ENCODE measurements around the gene CMC2. TPM values are rescaled to one million over a fixed set of nuclear protein-coding genes. Genes with fewer than 3 reads are reported as not detected.

The CMC2 gene
- total and polyA plus RNA-seq, 5 donors from 2014 or later, result 78.1 to 210 (median 164) TPM

GRCh38 chr16:80948886-80949493 is 57.7 kb downstream of the CMC2 start:
- Histone ChIP-seq H3K36me3 (ENCODE audit: control insufficient read depth, insufficient read depth, low read length) (no peaks in the 10 kb centered on the region), H3K4me1 (ENCODE audit: control insufficient read depth, insufficient read depth, low read length, poor library complexity, severe bottlenecking) (no peaks in the 10 kb centered on the region), H3K9me3 (ENCODE audit: control insufficient read depth in 2 of 2, low read length in 2 of 2) (no peaks in the 10 kb centered on the region), H3K4me3 (ENCODE audit: low read depth, low read length) (no peak overlapping the region), H3K27me3 (ENCODE audit: control insufficient read depth, insufficient read depth, low read length) (peaks cover 13% of the 10 kb centered on the region), H3K27ac (ENCODE audit: insufficient read depth, low read length, poor library complexity, severe bottlenecking) (no peak overlapping the region)
- Mint-ChIP-seq H3K27ac (no peak overlapping the region), H3K27me3 (peaks cover 26% of the 10 kb centered on the region), H3K36me3 (peaks cover 4% of the 10 kb centered on the region), H3K4me3 (no peak overlapping the region), H3K9me3 (peaks cover 0 to 5% (median 1%) of the 10 kb centered on the region in 7 donors), H3K4me1 (peaks cover 0 to 2% (median 0%) of the 10 kb centered on the region in 4 donors)
- peak in 1 of 3 donors; percentile 40 for DNase-seq
- no peak for ATAC-seq (ENCODE audit: low read depth in 2 of 2)

GRCh38 chr16:80947708-80948625 is 58.7 kb downstream of the CMC2 start:
- Mint-ChIP-seq H3K9me3 (peaks cover 0 to 5% (median 0%) of the 10 kb centered on the region in 7 donors), H3K27ac (no peak overlapping the region), H3K4me1 (peaks cover 0 to 2% (median 0%) of the 10 kb centered on the region in 4 donors), H3K4me3 (no peak overlapping the region), H3K27me3 (peaks cover 26% of the 10 kb centered on the region), H3K36me3 (peaks cover 4% of the 10 kb centered on the region)
- H3K36me3 ChIP-seq (ENCODE audit: control insufficient read depth, insufficient read depth, low read length), result no peaks in the 10 kb centered on the region
- H3K4me3 ChIP-seq (ENCODE audit: low read depth, low read length), result no peak overlapping the region
- no peaks in the 10 kb centered on the region for H3K4me1 ChIP-seq (ENCODE audit: control insufficient read depth, insufficient read depth, low read length, poor library complexity, severe bottlenecking)
- no peaks in the 10 kb centered on the region for H3K9me3 ChIP-seq (ENCODE audit: control insufficient read depth in 2 of 2, low read length in 2 of 2)
- peaks cover 13% of the 10 kb centered on the region for H3K27me3 ChIP-seq (ENCODE audit: control insufficient read depth, insufficient read depth, low read length)
- no peak overlapping the region for H3K27ac ChIP-seq (ENCODE audit: insufficient read depth, low read length, poor library complexity, severe bottlenecking)
- DNase-seq (peak in 1 of 3 donors; percentile 26), ATAC-seq (ENCODE audit: low read depth in 2 of 2) (no peak)

GRCh38 chr16:80947239-80947638 is 59.4 kb downstream of the CMC2 start:
- Histone ChIP-seq H3K9me3 (ENCODE audit: control insufficient read depth in 2 of 2, low read length in 2 of 2) (no peaks in the 10 kb centered on the region), H3K27ac (ENCODE audit: insufficient read depth, low read length, poor library complexity, severe bottlenecking) (no peak overlapping the region), H3K36me3 (ENCODE audit: control insufficient read depth, insufficient read depth, low read length) (no peaks in the 10 kb centered on the region), H3K4me1 (ENCODE audit: control insufficient read depth, insufficient read depth, low read length, poor library complexity, severe bottlenecking) (no peaks in the 10 kb centered on the region), H3K27me3 (ENCODE audit: control insufficient read depth, insufficient read depth, low read length) (peaks cover 13% of the 10 kb centered on the region), H3K4me3 (ENCODE audit: low read depth, low read length) (no peak overlapping the region)
- Mint-ChIP-seq H3K9me3 (peaks cover 0 to 5% (median 0%) of the 10 kb centered on the region in 7 donors), H3K27ac (no peak overlapping the region), H3K4me3 (no peak overlapping the region), H3K36me3 (peaks cover 4% of the 10 kb centered on the region), H3K4me1 (peaks cover 0 to 2% (median 0%) of the 10 kb centered on the region in 4 donors), H3K27me3 (peaks cover 26% of the 10 kb centered on the region)
- peak in 1 of 3 donors; percentile 5 for DNase-seq
- ATAC-seq (ENCODE audit: low read depth in 2 of 2), result no peak

GRCh38 chr16:80946481-80946880 is 60.2 kb downstream of the CMC2 start:
- H3K27ac ChIP-seq (ENCODE audit: insufficient read depth, low read length, poor library complexity, severe bottlenecking), result no peak overlapping the region
- H3K27me3 Mint-ChIP-seq, result peaks cover 26% of the 10 kb centered on the region

GRCh38 chr16:80940069-80940856 is 66.4 kb downstream of the CMC2 start:
- Histone ChIP-seq H3K36me3 (ENCODE audit: control insufficient read depth, insufficient read depth, low read length) (no peaks in the 10 kb centered on the region), H3K27ac (ENCODE audit: insufficient read depth, low read length, poor library complexity, severe bottlenecking) (no peak overlapping the region), H3K4me1 (ENCODE audit: control insufficient read depth, insufficient read depth, low read length, poor library complexity, severe bottlenecking) (no peaks in the 10 kb centered on the region), H3K27me3 (ENCODE audit: control insufficient read depth, insufficient read depth, low read length) (no peaks in the 10 kb centered on the region), H3K9me3 (ENCODE audit: control insufficient read depth in 2 of 2, low read length in 2 of 2) (no peaks in the 10 kb centered on the region), H3K4me3 (ENCODE audit: low read depth, low read length) (no peak overlapping the region)
- no peak overlapping the region for H3K4me3 Mint-ChIP-seq
- ATAC-seq (ENCODE audit: low read depth in 2 of 2), result no peak
- peaks cover 0 to 1% (median 0%) of the 10 kb centered on the region in 7 donors for H3K9me3 Mint-ChIP-seq
- no peaks in the 10 kb centered on the region for H3K4me1 Mint-ChIP-seq
- no peak for DNase-seq
- H3K27ac Mint-ChIP-seq, result no peak overlapping the region
- peaks cover 16% of the 10 kb centered on the region for H3K27me3 Mint-ChIP-seq
- H3K36me3 Mint-ChIP-seq, result no peaks in the 10 kb centered on the region

More at GRCh38 chr16:80946481-80946880, 60.2 kb downstream of the CMC2 start:
- Mint-ChIP-seq H3K4me1 (peaks cover 0 to 2% (median 0%) of the 10 kb centered on the region in 4 donors), H3K36me3 (no peaks in the 10 kb centered on the region), H3K27ac (no peak overlapping the region), H3K4me3 (no peak overlapping the region), H3K9me3 (peaks cover 0 to 5% (median 0%) of the 10 kb centered on the region in 7 donors)
- Histone ChIP-seq H3K9me3 (ENCODE audit: control insufficient read depth in 2 of 2, low read length in 2 of 2) (no peaks in the 10 kb centered on the region), H3K4me1 (ENCODE audit: control insufficient read depth, insufficient read depth, low read length, poor library complexity, severe bottlenecking) (no peaks in the 10 kb centered on the region), H3K4me3 (ENCODE audit: low read depth, low read length) (no peak overlapping the region), H3K36me3 (ENCODE audit: control insufficient read depth, insufficient read depth, low read length) (no peaks in the 10 kb centered on the region), H3K27me3 (ENCODE audit: control insufficient read depth, insufficient read depth, low read length) (peaks cover 13% of the 10 kb centered on the region)
- DNase-seq (no peak), ATAC-seq (ENCODE audit: low read depth in 2 of 2) (no peak)

- H3K27me3 ChIP-seq (ENCODE audit: control insufficient read depth, insufficient read depth, low read length), result peaks cover 7% of the 10 kb centered on the region
- no peak overlapping the region for H3K4me3 ChIP-seq (ENCODE audit: low read depth, low read length)
- Mint-ChIP-seq H3K4me1 (peaks cover 0 to 5% (median 1%) of the 10 kb centered on the region in 4 donors), H3K4me3 (no peak overlapping the region), H3K36me3 (no peaks in the 10 kb centered on the region), H3K9me3 (peaks cover 0 to 1% (median 0%) of the 10 kb centered on the region in 7 donors), H3K27ac (no peak overlapping the region), H3K27me3 (peaks cover 21% of the 10 kb centered on the region)
- no peaks in the 10 kb centered on the region for H3K9me3 ChIP-seq (ENCODE audit: control insufficient read depth in 2 of 2, low read length in 2 of 2)
- no peaks in the 10 kb centered on the region for H3K36me3 ChIP-seq (ENCODE audit: control insufficient read depth, insufficient read depth, low read length)
- H3K4me1 ChIP-seq (ENCODE audit: control insufficient read depth, insufficient read depth, low read length, poor library complexity, severe bottlenecking), result no peaks in the 10 kb centered on the region
- ATAC-seq (ENCODE audit: low read depth in 2 of 2) (no peak), DNase-seq (no peak)
- no peak overlapping the region for H3K27ac ChIP-seq (ENCODE audit: insufficient read depth, low read length, poor library complexity, severe bottlenecking)
Observed at GRCh38 chr16:80938879-80939260, 67.8 kb downstream of the CMC2 start.

GRCh38 chr16:80938004-80938878 is 68.4 kb downstream of the CMC2 start:
- Histone ChIP-seq H3K4me1 (ENCODE audit: control insufficient read depth, insufficient read depth, low read length, poor library complexity, severe bottlenecking) (no peaks in the 10 kb centered on the region), H3K27me3 (ENCODE audit: control insufficient read depth, insufficient read depth, low read length) (peaks cover 13% of the 10 kb centered on the region), H3K9me3 (ENCODE audit: control insufficient read depth in 2 of 2, low read length in 2 of 2) (no peaks in the 10 kb centered on the region), H3K27ac (ENCODE audit: insufficient read depth, low read length, poor library complexity, severe bottlenecking) (no peak overlapping the region), H3K4me3 (ENCODE audit: low read depth, low read length) (no peak overlapping the region), H3K36me3 (ENCODE audit: control insufficient read depth, insufficient read depth, low read length) (no peaks in the 10 kb centered on the region)
- peaks cover 0 to 1% (median 0%) of the 10 kb centered on the region in 7 donors for H3K9me3 Mint-ChIP-seq
- H3K36me3 Mint-ChIP-seq, result no peaks in the 10 kb centered on the region
- peaks cover 0 to 6% (median 3%) of the 10 kb centered on the region in 4 donors for H3K4me1 Mint-ChIP-seq
- DNase-seq (no peak), ATAC-seq (ENCODE audit: low read depth in 2 of 2) (no peak)
- peaks cover 27% of the 10 kb centered on the region for H3K27me3 Mint-ChIP-seq
- no peak overlapping the region for H3K4me3 Mint-ChIP-seq
- H3K27ac Mint-ChIP-seq, result no peak overlapping the region

Data from CD4-positive, CD25-positive, alpha-beta regulatory T cell (primary cell).